ENCODE results near the gene SAMM50.

The SAMM50 gene

GRCh38 chr22:43955040-43955882 lies at the start of gene SAMM50:
SAMM50 (plus strand) TSS chr22:43955442; CDS start chr22:43955578, 136 bp downstream.
- peak; percentile 69 for DNase-seq

DNA sequence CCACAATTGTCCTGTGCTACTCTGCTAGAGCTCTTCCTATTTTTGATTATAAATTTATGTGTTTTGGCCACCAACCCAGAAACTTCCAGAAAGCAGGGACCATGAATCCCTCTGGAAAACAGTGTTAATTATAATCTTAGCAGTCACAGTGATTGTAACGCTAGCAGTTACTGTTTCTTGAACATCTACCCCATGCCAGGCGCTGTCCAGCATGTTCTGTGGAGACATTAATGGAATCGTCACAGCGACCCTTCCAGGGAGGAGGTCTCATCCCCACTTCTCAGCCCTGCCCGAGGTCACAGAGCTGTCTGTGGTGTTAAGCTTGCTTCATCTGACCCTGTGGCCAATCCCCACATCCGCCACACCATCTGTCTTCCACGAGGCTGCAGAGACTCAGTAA lies 49.6 kb upstream of the SAMM50 start:
- DNase-seq: no peak

- no peak for DNase-seq
Observed at GRCh38 chr22:43909708-43910107, 45.5 kb upstream of the SAMM50 start.

DNA sequence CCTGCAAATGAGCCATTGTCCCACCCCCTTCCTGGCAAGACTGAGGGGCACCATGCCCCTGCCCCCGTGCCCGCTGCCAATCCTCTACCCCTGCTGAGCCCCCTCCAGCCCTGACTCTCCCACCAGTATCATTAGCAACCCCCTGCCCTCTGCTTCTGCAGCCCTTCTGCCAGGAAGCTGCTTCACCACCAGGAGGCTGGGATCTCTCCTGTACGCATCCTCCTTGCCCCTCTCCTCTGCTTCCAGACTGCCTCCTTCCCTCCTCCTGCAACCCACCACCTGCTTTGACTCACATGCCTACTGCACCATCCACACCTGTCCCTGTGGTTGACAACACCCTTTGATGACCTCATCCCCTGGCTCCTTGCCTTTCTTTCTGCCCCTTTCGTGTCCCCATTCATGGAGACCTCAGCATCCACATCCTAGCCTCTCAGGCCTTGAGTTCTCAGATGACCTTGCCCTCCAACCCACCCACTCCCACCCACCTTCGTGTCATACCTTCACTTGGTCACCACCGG lies 45.0 kb upstream of the SAMM50 start:
- DNase-seq: no peak

DNA sequence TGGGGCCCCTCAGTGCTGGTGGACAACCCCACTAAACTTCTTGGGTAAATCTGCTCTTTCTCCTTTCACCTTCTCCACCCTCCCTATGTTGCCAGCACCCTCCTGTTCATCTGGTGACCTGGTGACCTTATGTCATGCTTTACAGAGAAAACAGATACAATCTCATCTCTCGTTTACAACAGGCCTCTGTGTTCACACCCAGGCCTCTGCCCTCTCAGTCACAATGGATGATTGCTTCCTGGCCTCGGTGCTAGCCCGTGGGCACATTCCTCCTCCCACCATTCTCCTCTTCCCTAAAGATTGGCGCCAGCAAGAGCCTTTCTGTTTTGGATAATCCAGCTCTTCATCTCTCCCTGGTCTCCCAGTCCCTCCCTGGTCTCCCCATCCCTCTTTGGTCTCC lies 43.9 kb upstream of the SAMM50 start:
- no peak for DNase-seq

- DNase-seq: no peak
Observed at GRCh38 chr22:43917521-43917920, 37.7 kb upstream of the SAMM50 start.

- DNase-seq: no peak
Observed at GRCh38 chr22:43919106-43919973, 35.9 kb upstream of the SAMM50 start.

DNA sequence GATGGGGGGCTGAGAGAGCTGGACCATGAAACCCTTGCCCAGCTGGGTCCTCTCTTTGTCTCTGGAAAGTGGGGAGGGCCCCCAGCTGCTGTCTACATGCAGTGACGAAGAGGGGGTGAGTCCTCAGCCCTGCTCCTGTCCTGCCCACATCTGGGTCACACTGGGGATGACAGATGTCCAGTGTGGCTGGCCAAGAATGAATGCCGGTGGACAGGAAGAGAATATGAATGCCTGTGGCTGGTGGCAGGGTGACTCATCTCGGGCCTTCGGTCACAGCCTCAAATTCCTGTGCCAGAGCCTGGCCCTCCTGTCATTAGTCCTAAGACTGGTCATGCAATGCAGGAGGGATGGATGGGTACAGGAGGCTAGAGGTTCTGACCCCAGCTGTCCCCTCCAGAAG lies 33.9 kb upstream of the SAMM50 start:
- no peak for DNase-seq

DNA sequence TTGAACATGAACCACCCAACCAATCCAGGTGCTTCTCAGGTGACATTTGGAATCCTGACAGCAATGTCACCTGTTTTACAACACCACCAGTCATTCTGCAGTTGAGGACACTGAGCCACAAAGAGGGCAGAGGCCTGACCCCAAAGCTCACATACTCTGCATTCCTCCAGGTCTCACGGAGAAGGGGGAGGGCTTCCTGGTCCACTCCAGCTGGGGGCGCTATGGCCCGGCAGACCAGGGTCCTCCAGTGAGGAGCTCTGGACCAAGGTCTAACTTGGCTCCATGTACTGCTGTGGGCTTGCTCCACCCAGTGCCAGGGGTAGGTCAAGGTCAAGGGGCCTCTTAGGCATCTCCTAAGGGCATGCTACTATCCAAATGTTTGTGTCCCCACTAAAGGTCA lies 33.1 kb upstream of the SAMM50 start:
- no peak for DNase-seq

- DNase-seq: no peak
Observed at GRCh38 chr22:43923191-43923590, 32.1 kb upstream of the SAMM50 start.

- peak; percentile 80 for DNase-seq
Observed at GRCh38 chr22:43923631-43924464, 31.4 kb upstream of the SAMM50 start, which contains the start of gene PNPLA3. PNPLA3 (plus strand) TSS chr22:43923805; CDS start chr22:43923912, 107 bp downstream.

DNA sequence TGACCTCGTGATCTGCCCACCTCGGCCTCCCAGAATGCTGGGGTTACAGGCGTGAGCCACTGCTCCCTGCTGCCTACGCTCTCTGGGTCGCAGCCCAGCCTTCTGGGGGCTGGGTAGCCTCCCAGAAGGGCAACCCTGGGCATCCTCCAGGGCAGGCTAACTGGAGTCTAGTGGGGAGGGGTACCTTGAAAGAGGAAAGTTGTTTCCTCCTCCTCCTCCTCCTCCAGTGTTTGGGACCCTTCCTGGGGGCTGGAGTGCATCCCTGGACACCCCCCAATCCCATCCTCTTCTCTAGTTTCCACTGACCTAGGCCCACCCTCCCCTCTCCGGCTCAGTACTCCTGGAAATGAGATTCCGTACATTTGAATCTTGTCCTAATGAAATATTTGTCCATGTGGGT lies 30.4 kb upstream of the SAMM50 start:
- no peak for DNase-seq

DNA sequence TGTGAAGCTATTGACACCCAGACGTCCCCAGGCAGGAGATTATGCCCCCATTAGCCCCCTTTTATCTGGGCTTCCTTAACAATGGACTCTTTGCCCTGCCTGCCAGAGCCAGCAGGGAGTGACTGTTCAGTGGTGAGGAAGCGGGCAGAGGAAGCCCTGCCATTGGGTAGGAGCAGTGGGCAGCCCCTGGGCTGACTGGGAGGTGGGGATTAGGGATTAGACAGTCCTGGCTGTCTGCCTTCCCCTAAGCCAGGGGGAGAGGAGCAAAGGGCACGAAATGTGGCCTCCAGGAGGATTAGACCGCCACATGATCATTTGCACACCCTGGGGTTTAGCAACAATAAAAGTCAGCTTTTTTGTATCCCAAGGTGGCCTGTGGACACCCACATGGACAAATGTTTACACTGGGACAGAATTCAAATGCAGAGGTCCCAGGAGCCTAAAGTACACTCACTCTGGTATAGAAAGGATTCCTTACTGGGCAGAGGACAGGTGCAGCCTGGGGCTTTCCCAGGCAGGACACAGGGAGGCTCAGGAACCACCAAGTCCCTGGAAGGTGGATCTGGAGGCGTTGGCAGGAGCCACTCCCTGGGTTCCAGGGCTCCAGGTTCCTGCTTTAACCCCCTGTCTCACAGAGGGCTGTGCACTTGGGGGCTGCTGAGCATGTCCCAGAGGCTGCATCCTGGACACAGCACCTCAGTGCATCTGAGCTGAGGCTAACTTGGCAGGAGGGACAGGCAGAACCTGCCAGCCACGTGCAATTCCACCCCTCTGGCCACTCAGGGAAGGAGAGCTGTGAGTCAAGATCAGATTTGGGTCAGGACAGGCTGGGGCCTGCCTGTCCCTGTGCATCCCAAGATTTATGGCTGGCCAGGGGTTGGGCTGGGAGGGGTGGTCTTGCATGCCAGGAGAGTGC lies 29.6 kb upstream of the SAMM50 start:
- DNase-seq: no peak

DNA sequence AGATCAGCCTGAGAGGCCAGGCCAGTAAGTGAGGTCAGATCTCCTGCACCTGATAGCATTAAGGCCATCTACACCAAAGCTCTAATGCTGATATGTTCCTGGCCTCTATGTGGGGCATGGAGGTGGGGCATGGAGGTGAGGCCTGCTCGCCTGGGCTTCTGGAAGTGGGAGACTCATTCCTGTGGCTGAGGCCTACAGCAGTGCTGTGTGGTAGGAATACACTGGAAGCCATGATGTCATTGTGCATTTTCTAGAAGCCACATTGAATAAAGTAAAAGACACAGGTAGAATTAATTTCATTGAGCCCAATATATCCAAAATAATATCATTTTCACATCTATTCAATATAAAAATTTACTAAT lies 28.9 kb upstream of the SAMM50 start:
- DNase-seq: no peak

- no peak for DNase-seq
Observed at GRCh38 chr22:43928468-43928867, 26.8 kb upstream of the SAMM50 start.

DNA sequence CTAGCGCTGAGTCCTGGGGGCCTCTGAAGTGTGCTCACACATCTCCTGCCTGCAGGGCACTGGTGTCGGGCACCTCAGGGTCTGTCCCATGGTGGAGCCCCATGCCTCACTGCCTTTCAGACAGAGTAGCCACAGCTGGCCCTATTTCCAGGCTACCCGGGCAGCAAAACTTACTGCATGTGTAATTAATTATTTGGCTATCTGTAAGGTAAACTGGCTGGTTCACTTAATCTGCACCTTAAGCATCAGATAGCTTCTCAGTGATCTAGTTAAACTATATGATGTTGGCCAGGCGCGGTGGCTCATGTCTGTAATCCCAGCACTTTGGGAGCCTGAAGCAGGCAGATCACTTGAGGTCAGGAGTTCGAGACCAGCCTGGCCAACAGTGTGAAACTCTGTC lies 26.3 kb upstream of the SAMM50 start:
- DNase-seq: no peak

- DNase-seq: no peak
Observed at GRCh38 chr22:43931771-43932170, 23.5 kb upstream of the SAMM50 start.

GRCh38 chr22:43941449-43941848 lies 13.8 kb upstream of the SAMM50 start:
- no peak for DNase-seq

GRCh38 chr22:43944670-43945430 lies 10.4 kb upstream of the SAMM50 start:
- no peak for DNase-seq

GRCh38 chr22:43945632-43946383 lies 9.4 kb upstream of the SAMM50 start:
- DNase-seq: no peak
